Erythroblast (primary cell): ENCODE data around the gene NUP153.
"Not testable (repeated sequence)": the region's sequence is repeated elsewhere in the genome, so short reads cannot be mapped to it uniquely, and the experiment has no call there.

Source experiments
- GATA1 ChIP-seq: IDR thresholded peaks from 2 replicates; pipeline ENCODE4 v1.6.1; 2011; ENCODE audit warnings: low read depth, mild to moderate bottlenecking, control low read depth, low read length, moderate library complexity
- POLR2A ChIP-seq: IDR thresholded peaks from 2 replicates; pipeline ENCODE4 v1.6.1; 2011; ENCODE audit warnings: mild to moderate bottlenecking, low read length

DNA sequence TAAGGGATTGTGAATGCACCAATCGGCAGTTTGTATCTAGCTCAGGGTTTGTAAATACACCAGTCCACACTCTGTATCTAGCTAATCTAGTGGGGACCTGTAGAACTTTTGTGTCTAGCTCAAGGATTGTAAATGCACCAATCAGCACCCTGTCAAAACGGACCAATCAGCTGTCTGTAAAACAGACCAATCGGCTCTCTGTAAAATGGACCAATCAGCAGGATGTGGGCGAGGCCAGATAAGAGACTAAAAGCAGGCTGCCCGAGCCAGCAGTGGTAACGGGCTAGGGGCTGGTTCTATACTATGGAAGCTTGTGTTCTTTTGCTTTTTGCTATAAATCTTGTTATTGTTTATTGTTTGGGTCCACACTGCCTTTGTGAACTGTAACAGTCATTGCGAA is 125.4 kb downstream of the NUP153 start:
- not testable (repeated sequence) for TF ChIP-seq POLR2A, GATA1
